ENCODE results near the gene TTL.
"Not testable (repeated sequence)": the region's sequence is repeated elsewhere in the genome, so short reads cannot be mapped to it uniquely, and the experiment has no call there.

TTL gene

DNA sequence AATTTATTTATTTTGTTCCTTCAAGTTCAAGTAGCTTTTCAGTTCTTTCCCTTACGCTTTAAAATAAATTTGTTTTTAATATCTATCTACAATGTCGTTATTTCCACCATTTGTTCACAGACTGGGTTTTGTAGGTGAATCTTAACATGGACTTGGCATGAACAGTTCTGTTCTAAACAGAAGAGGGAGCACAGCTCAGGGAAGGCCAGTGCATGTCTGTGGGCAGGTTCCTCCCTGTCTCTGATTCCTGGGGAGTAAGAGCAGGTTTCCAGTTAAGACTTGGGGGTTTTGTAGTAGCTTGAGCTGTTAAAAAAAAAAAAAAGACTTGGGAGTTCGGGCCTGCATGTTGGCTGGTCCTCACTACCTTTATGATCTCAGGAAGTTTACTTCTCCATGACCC, 11.1 kb downstream of the TTL start:
- Histone ChIP-seq H3K4me1 (ENCODE audit: control insufficient read depth, insufficient read depth, low read length) (no peaks in the 10 kb centered on the region), H3K27ac (ENCODE audit: low read length) (no peak overlapping the region), H3K27me3 (ENCODE audit: control insufficient read depth in 1 of 2, insufficient read depth in 2 of 2, low read length in 2 of 2) (no peaks in the 10 kb centered on the region), H3K36me3 (ENCODE audit: control insufficient read depth in 2 of 2, insufficient read depth in 2 of 2, low read length in 2 of 2) (peaks cover 8 to 14% of the 10 kb centered on the region in 2 donors), H3K4me3 (ENCODE audit: low read length in 2 of 2) (no peak overlapping the region), H3K9me3 (ENCODE audit: control insufficient read depth in 2 of 2, low read length in 2 of 2) (no peaks in the 10 kb centered on the region), H3K9ac (ENCODE audit: low read length in 2 of 2) (no peak overlapping the region)

DNA sequence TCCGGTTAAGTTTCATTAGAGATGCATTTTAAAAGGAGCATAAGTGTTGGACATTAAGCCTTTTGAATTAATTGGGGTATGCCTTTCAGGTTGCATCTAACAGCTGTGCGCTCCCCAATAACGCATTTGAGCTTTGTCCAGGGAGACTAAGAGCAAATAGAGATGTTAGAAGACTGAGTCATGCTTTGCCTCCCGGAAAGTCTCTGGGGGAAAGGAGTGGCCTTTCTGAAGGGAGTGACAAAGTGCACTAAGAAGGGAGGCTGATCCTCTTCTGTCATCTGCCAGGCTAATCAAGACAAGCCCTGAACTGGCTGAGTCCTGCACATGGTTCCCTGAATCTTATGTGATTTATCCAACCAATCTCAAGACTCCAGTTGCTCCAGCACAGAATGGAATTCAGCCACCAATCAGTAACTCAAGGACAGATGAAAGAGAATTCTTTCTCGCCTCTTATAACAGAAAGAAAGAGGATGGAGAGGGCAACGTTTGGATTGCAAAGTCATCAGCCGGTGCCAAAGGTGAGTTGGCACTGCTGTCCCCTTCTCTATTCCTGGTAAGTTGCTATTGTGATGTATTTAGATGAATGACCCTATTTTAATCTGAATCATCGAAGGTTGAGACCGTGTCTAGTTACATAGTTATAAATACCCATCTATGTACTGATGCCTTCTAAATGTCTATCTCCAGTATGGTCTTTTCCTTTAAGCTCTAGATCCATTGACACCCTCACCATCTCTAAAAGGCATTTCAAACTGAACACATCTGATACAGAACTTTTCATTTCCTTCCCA, 12.1 kb downstream of the TTL start:
- no peak overlapping the region for H3K27ac ChIP-seq (ENCODE audit: low read length)
- H3K4me1 ChIP-seq (ENCODE audit: control insufficient read depth, insufficient read depth, low read length), result no peaks in the 10 kb centered on the region
- H3K9ac ChIP-seq (ENCODE audit: low read length in 2 of 2), result no peak overlapping the region

DNA sequence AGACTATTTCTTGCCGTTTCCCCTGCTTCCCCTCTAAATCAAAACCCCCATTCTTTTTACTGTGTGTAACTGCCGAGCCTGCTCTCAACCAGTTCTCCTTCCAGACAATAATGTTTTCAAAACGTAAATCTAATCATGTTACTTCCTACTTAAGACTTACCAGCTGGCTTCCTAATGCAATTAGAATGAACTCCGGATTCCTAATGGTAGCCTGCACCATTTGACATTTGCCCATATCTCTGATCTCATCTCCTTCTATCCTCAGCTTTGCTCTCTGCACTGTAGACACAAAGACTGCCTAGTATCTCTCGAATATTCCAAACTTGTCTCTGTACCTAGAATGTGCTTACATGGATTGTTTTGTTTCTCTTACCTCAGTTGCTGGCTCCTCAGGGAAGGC, 12.9 kb downstream of the TTL start:
- no peak overlapping the region for H3K4me3 ChIP-seq (ENCODE audit: low read length in 2 of 2)
- no peak overlapping the region for H3K27ac ChIP-seq (ENCODE audit: low read length)
- no peak overlapping the region for H3K9ac ChIP-seq (ENCODE audit: low read length in 2 of 2)
- H3K4me1 ChIP-seq (ENCODE audit: control insufficient read depth, insufficient read depth, low read length), result no peaks in the 10 kb centered on the region
- H3K27me3 ChIP-seq (ENCODE audit: control insufficient read depth in 1 of 2, insufficient read depth in 2 of 2, low read length in 2 of 2), result no peaks in the 10 kb centered on the region
- H3K36me3 ChIP-seq (ENCODE audit: control insufficient read depth in 2 of 2, insufficient read depth in 2 of 2, low read length in 2 of 2), result peaks cover 8 to 14% of the 10 kb centered on the region in 2 donors
- H3K9me3 ChIP-seq (ENCODE audit: control insufficient read depth in 2 of 2, low read length in 2 of 2), result no peaks in the 10 kb centered on the region

More for the DNA sequence above, 12.1 kb downstream of the TTL start:
- Histone ChIP-seq H3K36me3 (ENCODE audit: control insufficient read depth in 2 of 2, insufficient read depth in 2 of 2, low read length in 2 of 2) (peaks cover 8 to 14% of the 10 kb centered on the region in 2 donors), H3K9me3 (ENCODE audit: control insufficient read depth in 2 of 2, low read length in 2 of 2) (no peaks in the 10 kb centered on the region), H3K27me3 (ENCODE audit: control insufficient read depth in 1 of 2, insufficient read depth in 2 of 2, low read length in 2 of 2) (no peaks in the 10 kb centered on the region), H3K4me3 (ENCODE audit: low read length in 2 of 2) (no peak overlapping the region)

DNA sequence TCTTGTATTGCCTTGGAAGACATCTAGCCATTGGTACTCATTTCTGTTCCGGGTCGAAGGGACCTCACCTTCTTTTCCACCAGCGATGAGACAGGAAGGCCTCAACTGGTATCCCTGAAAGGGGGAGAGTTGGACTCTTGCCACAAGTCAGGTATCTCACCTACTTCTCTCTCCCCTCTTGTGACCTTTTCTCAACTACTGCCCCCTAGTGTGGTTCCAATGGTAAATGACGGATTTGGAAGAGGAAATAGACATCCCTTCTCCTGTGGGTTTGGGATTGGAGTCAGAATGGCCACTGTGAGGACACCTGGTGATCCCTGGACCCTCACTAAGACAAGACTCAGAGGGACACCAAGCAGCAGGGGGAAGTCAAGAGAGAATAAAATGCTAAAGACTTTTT, 13.9 kb downstream of the TTL start:
- H3K27ac ChIP-seq (ENCODE audit: low read length); H3K9me3 ChIP-seq (ENCODE audit: control insufficient read depth in 2 of 2, low read length in 2 of 2); H3K27me3 ChIP-seq (ENCODE audit: control insufficient read depth in 1 of 2, insufficient read depth in 2 of 2, low read length in 2 of 2); H3K9ac ChIP-seq (ENCODE audit: low read length in 2 of 2); H3K4me3 ChIP-seq (ENCODE audit: low read length in 2 of 2); H3K4me1 ChIP-seq (ENCODE audit: control insufficient read depth, insufficient read depth, low read length): not testable (repeated sequence)
- H3K36me3 ChIP-seq (ENCODE audit: control insufficient read depth in 2 of 2, insufficient read depth in 2 of 2, low read length in 2 of 2), result peaks cover 8 to 14% of the 10 kb centered on the region in 2 donors

DNA sequence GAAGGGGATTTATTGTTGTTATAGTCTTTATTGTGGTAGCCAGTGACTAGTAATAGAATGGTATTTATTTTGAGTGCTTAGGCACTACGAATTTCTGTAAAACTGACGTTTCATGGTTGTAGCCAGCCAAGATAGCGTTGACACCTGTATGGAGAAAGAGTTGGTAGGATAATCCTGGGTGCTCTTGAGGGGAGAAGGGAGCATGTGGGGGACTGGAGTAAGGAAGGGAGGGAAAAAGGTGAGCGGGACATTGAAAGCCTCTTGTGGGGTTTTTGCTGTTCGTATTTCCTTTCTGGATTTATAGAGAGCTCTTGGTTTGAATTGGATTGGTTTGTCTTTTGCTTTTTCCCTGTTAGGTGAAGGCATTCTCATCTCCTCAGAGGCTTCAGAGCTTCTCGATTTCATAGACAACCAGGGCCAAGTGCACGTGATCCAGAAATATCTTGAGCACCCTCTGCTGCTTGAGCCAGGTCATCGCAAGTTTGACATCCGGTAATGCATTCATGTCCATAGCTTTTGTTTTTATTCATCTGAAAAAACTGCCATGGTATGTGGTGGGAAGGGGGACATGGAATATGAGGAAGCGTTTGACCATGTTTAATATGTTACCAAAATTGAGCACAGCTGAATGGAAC, 19.0 kb downstream of the TTL start:
- H3K9me3 ChIP-seq (ENCODE audit: control insufficient read depth in 2 of 2, low read length in 2 of 2); H3K4me1 ChIP-seq (ENCODE audit: control insufficient read depth, insufficient read depth, low read length); H3K9ac ChIP-seq (ENCODE audit: low read length in 2 of 2); H3K27me3 ChIP-seq (ENCODE audit: control insufficient read depth in 1 of 2, insufficient read depth in 2 of 2, low read length in 2 of 2); H3K27ac ChIP-seq (ENCODE audit: low read length); H3K36me3 ChIP-seq (ENCODE audit: control insufficient read depth in 2 of 2, insufficient read depth in 2 of 2, low read length in 2 of 2); H3K4me3 ChIP-seq (ENCODE audit: low read length in 2 of 2): not testable (repeated sequence)

DNA sequence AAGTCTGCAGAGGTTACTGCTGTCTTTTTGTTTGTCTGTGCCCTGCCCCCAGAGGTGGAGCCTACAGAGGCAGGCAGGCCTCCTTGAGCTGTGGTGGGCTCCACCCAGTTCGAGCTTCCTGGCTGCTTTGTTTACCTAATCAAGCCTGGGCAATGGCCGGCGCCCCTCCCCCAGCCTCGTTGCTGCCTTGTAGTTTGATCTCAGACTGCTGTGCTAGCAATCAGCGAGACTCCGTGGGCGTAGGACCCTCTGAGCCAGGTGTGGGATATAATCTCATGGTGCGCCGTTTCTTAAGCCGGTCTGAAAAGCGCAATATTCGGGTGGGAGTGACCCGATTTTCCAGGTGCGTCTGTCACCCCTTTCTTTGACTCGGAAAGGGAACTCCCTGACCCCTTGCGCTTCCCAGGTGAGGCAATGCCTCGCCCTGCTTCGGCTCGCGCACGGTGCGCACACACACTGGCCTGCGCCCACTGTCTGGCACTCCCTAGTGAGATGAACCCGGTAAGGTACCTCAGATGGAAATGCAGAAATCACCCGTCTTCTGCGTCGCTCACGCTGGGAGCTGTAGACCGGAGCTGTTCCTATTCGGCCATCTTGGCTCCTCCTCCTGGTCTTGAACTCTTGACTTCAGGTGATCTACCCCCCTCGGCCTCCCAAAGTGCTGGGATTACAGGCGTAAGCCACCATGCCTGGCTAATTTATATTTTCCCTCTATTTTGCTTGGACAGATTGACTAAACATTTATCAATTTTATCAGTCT, 27.5 kb downstream of the TTL start:
- H3K4me1 ChIP-seq (ENCODE audit: control insufficient read depth, insufficient read depth, low read length); H3K4me3 ChIP-seq (ENCODE audit: low read length in 2 of 2); H3K27ac ChIP-seq (ENCODE audit: low read length); H3K9me3 ChIP-seq (ENCODE audit: control insufficient read depth in 2 of 2, low read length in 2 of 2); H3K9ac ChIP-seq (ENCODE audit: low read length in 2 of 2); H3K36me3 ChIP-seq (ENCODE audit: control insufficient read depth in 2 of 2, insufficient read depth in 2 of 2, low read length in 2 of 2); H3K27me3 ChIP-seq (ENCODE audit: control insufficient read depth in 1 of 2, insufficient read depth in 2 of 2, low read length in 2 of 2): not testable (repeated sequence)

DNA sequence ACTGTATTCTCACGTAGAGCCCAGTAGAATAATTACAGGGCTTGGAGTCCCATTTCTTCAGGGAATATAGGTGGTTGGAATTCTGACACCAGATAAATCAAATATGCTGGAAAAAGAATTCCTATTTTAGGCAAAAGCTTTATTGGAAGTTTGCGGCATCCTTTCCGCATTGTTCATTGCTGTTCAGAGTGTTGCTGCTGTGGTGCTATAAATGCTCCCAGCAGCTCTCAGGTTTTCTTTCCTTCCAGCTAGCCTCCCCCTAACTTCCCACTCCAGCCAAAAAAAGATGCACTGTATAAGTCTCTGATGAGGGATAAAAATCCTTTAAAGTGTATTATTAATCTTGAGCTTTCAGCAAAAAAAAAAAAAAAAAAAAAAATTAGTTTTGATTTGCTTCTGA, 34.8 kb downstream of the TTL start:
- H3K4me1 ChIP-seq (ENCODE audit: control insufficient read depth, insufficient read depth, low read length), result no peaks in the 10 kb centered on the region
- no peaks in the 10 kb centered on the region for H3K27me3 ChIP-seq (ENCODE audit: control insufficient read depth in 1 of 2, insufficient read depth in 2 of 2, low read length in 2 of 2)
- H3K4me3 ChIP-seq (ENCODE audit: low read length in 2 of 2), result no peak overlapping the region
- peaks cover 21 to 26% of the 10 kb centered on the region in 2 donors for H3K36me3 ChIP-seq (ENCODE audit: control insufficient read depth in 2 of 2, insufficient read depth in 2 of 2, low read length in 2 of 2)
- H3K9ac ChIP-seq (ENCODE audit: low read length in 2 of 2), result no peak overlapping the region
- H3K27ac ChIP-seq (ENCODE audit: low read length), result no peak overlapping the region
- no peaks in the 10 kb centered on the region for H3K9me3 ChIP-seq (ENCODE audit: control insufficient read depth in 2 of 2, low read length in 2 of 2)

DNA sequence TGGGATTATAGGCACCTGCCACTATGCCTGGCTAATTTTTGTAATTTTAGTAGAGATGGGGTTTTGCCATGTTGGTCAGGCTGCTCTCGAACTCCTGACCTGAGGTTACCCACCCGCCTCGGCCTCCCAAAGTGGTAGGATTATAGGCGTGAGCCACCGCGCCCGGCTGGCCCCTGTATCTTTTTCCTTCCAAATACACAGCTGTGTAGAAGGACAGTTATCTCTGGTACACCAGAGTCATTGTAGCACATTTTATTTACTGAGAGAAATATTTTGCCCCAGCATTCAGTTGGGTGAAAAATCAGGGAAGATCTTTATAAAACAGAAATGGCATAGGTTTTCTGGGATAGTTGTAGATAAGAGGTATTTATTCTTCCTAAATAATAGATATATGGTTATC, 36.9 kb downstream of the TTL start:
- Histone ChIP-seq H3K36me3 (ENCODE audit: control insufficient read depth in 2 of 2, insufficient read depth in 2 of 2, low read length in 2 of 2) (peaks cover 32 to 42% of the 10 kb centered on the region in 2 donors), H3K4me1 (ENCODE audit: control insufficient read depth, insufficient read depth, low read length) (no peaks in the 10 kb centered on the region), H3K27me3 (ENCODE audit: control insufficient read depth in 1 of 2, insufficient read depth in 2 of 2, low read length in 2 of 2) (no peaks in the 10 kb centered on the region), H3K27ac (ENCODE audit: low read length) (no peak overlapping the region), H3K9me3 (ENCODE audit: control insufficient read depth in 2 of 2, low read length in 2 of 2) (no peaks in the 10 kb centered on the region), H3K4me3 (ENCODE audit: low read length in 2 of 2) (no peak overlapping the region), H3K9ac (ENCODE audit: low read length in 2 of 2) (no peak overlapping the region)

DNA sequence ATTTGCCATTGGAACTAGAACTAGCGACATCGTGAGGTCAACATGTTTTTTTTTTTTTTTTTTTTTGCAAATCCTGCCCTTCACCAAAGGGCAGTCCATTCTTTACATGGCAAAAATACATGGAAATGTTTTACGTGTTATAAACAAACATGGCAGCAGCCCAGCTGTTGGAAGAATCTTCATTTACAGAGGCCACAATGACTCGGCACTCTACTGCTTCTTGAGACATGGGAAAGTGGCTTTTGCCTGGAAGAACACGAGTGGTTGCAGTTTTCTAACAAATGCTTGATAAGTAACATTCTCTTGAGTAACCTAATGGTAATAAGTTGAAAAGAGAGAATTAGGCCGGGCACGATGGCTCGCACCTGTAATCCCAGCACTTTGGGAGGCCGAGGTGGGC, 37.5 kb downstream of the TTL start:
- Histone ChIP-seq H3K4me3 (ENCODE audit: low read length in 2 of 2) (no peak overlapping the region), H3K36me3 (ENCODE audit: control insufficient read depth in 2 of 2, insufficient read depth in 2 of 2, low read length in 2 of 2) (peaks cover 32 to 42% of the 10 kb centered on the region in 2 donors), H3K4me1 (ENCODE audit: control insufficient read depth, insufficient read depth, low read length) (no peaks in the 10 kb centered on the region), H3K9ac (ENCODE audit: low read length in 2 of 2) (no peak overlapping the region), H3K9me3 (ENCODE audit: control insufficient read depth in 2 of 2, low read length in 2 of 2) (no peaks in the 10 kb centered on the region), H3K27ac (ENCODE audit: low read length) (no peak overlapping the region), H3K27me3 (ENCODE audit: control insufficient read depth in 1 of 2, insufficient read depth in 2 of 2, low read length in 2 of 2) (no peaks in the 10 kb centered on the region)

DNA sequence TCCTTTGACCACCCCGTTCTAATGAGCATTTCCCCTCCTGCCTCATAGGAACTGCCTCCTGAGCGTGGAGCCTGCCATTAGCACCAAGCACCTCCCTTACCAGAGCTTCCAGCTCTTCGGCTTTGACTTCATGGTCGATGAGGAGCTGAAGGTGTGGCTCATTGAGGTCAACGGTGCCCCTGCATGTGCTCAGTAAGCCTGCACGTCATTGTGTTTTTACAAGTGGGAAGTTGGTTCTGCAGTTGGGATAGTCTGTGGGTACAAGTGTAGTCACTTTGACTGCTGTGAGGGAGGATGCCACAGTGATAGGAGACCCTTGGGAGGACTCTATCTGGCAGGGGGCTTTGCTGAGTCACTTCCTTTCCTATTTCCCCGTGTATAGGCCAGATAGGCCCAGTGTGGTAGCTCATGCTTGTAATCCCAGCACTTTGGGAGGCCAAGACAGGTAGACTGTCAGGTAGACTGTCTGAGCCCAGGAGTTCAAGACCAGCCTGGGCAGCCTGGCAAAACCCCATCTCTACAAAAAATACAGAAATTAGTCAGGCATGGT, 38.4 kb downstream of the TTL start:
- Histone ChIP-seq H3K4me1 (ENCODE audit: control insufficient read depth, insufficient read depth, low read length) (no peaks in the 10 kb centered on the region), H3K9me3 (ENCODE audit: control insufficient read depth in 2 of 2, low read length in 2 of 2) (no peaks in the 10 kb centered on the region), H3K27me3 (ENCODE audit: control insufficient read depth in 1 of 2, insufficient read depth in 2 of 2, low read length in 2 of 2) (no peaks in the 10 kb centered on the region), H3K4me3 (ENCODE audit: low read length in 2 of 2) (no peak overlapping the region), H3K27ac (ENCODE audit: low read length) (no peak overlapping the region), H3K9ac (ENCODE audit: low read length in 2 of 2) (no peak overlapping the region), H3K36me3 (ENCODE audit: control insufficient read depth in 2 of 2, insufficient read depth in 2 of 2, low read length in 2 of 2) (peaks cover 30 to 40% of the 10 kb centered on the region in 2 donors)
